Testis (tissue), 3 donors: ENCODE measurements around the gene GINS2. TPM values are rescaled to one million over a fixed set of nuclear protein-coding genes. Genes with fewer than 3 reads are reported as not detected.
A peak's percentile ranks its signal among the peaks of the same experiment; 100 is the strongest.

Experiments
- DNase-seq: peaks from one replicate; pipeline ENCODE4 v3.0.0-alpha.2; 2019
- H3K27ac ChIP-seq, 2 donors: fragments of 200-600 bp; sonication (generic); one replicate each; pipeline ENCODE4 v1.5.1; 2019
- H3K27me3 ChIP-seq: fragments of 200-600 bp; sonication (generic); one replicate; pipeline ENCODE4 v1.5.1; 2019
- H3K36me3 ChIP-seq: fragments of 200-600 bp; sonication (generic); one replicate; pipeline ENCODE4 v1.5.1; 2017; ENCODE audit warnings: low read depth; ENCODE audit errors: missing control alignments
- H3K4me1 ChIP-seq: fragments of 200-600 bp; sonication (generic); one replicate; pipeline ENCODE4 v1.5.1; 2019
- H3K4me3 ChIP-seq, 2 donors: fragments of 200-600 bp; sonication (generic); one replicate each; pipeline ENCODE4 v1.5.1; 2017 to 2019
- H3K9me3 ChIP-seq: fragments of 200-600 bp; sonication (generic); one replicate; pipeline ENCODE4 v1.5.1; 2017
- CTCF ChIP-seq, 3 experiments: fragments of 450-650 bp in 2 of 3; fragments of 200-600 bp in 1 of 3; sonication (generic) in 1 of 3; IDR thresholded peaks; one replicate each; pipeline ENCODE4 v1.5.1; 2016 to 2019; ENCODE audit warnings: antibody characterized with exemption in 3 of 3, mild to moderate bottlenecking in 2 of 3, moderate library complexity in 1 of 3
- POLR2A ChIP-seq: fragments of 450-650 bp; IDR thresholded peaks from one replicate; pipeline ENCODE4 v1.6.1; 2017; ENCODE audit warnings: antibody characterized with exemption, mild to moderate bottlenecking, moderate library complexity
- WGBS, 2 donors: methylation state at CpG; one replicate each; pipeline ENCODE4 v1.1.5; 2018; 5-methylcytosine and 5-hydroxymethylcytosine counted together
- intact Hi-C: fragments of 100-400 bp; cut with DNase I; formaldehyde crosslinking; loops from one replicate; pipeline ENCODE4 v1.15.1; 2023; ENCODE audit warnings: low total_unique reads
- polyA plus RNA-seq: library from polyadenylated mRNA; stranded (reverse); fragments of 350-450 nt; fragmentation: Illumina TruSeq; extraction: RNeasy Lipid Tissue Mini Kit (QIAGEN cat#74804); gene quantifications from one replicate; pipeline ENCODE4 v1.2.3, GENCODE V29; 2014; ENCODE audit warnings: low read depth, low replicate concordance; ENCODE audit not compliant: insufficient read depth
- total RNA-seq, 2 donors: library from RNA; depleted of rRNA; stranded (reverse); fragments of >200 nt; gene quantifications; one replicate each; pipeline ENCODE4 v1.2.3, GENCODE V29; 2016

Gene GINS2
- total and polyA plus RNA-seq, 3 donors from 2014 or later = 8.9 to 13.8 (median 11.8) TPM

GRCh38 chr16:85673529-85674417 lies 15.0 kb downstream of the GINS2 start:
- TF ChIP-seq CTCF (IDR thresholded peaks at IDR 0.05) (no peak), POLR2A (no peak)
- Histone ChIP-seq H3K27ac (peak overlapping the region; percentile 60 to 73), H3K36me3 (no peaks in the 10 kb centered on the region), H3K4me1 (peaks cover 21% of the 10 kb centered on the region), H3K9me3 (no peaks in the 10 kb centered on the region), H3K27me3 (no peaks in the 10 kb centered on the region), H3K4me3 (no peak overlapping the region)
- 38 to 57% methylated on average over 18 to 19 of the region's 19 CpGs for WGBS, 2 donors
- intact Hi-C loops = no loop called here
- peak; percentile 92 for DNase-seq

DNA sequence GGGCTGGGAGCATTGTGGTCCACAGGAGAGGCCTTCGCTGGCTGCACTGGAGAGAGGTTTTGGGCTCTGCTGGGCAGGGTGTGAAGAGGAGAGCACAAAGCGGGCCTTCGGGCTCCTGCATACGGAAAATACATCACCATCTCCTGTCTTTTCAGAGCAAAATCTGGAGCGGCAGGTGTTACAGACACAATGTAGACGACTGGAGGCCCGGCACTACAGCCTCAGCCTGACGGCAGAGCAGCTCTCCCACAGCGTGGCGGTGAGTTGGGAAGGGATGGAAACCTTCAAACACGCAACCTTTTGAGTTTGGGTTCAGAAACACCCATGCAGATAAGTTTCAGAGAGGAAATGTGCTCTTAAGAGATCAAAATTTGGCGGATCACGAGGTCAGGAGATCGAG lies 17.9 kb downstream of the GINS2 start:
- no peaks in the 10 kb centered on the region for H3K36me3 ChIP-seq
- intact Hi-C loops = no loop called here
- H3K9me3 ChIP-seq = no peaks in the 10 kb centered on the region
- no peaks in the 10 kb centered on the region for H3K27me3 ChIP-seq
- peaks cover 21% of the 10 kb centered on the region for H3K4me1 ChIP-seq
- H3K4me3 ChIP-seq = no peak overlapping the region
- no peak overlapping the region for H3K27ac ChIP-seq
- 94 to 95% methylated on average over 14 of the region's 14 CpGs for WGBS, 2 donors
- TF ChIP-seq POLR2A (no peak), CTCF (IDR thresholded peaks at IDR 0.05) (no peak)
- DNase-seq = no peak

DNA sequence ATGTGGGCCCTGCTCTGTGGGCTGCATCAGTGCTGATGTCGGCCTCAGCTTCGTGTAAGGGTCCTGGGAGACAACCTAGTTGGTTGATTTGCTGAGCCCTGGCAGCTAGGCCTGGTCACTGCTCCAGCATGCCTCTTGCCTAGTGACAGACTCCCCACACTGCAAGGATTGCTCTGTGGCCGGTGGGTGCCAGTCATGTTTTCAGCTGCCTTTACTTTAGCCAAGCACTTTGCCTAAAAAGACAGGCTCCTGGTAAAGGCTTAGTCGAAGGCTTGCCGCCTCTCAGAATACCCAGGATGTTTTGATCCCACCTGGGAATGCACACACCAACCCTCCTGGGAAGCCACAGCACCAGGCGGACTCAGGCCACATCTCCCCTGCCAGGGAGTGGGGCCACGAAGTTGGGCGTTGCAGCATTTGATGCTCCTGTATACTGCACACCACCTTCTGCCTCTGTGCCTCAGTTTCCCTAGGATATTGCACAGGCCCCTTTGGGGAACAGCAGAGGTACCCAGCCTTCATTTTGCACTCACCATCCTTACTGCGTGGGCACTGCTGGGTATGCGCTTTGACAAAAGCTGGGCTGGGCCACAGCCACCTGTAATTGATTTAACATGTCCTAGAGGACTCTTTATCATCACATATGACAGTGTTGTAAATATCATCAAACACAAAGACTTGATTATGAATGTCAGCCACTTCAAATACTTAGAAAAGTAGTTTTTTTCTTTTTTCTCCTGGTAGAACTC lies 19.9 kb downstream of the GINS2 start:
- no peak for DNase-seq
- H3K36me3 ChIP-seq = no peaks in the 10 kb centered on the region
- no peaks in the 10 kb centered on the region for H3K9me3 ChIP-seq
- WGBS, 2 donors = 93 to 98% methylated on average over 7 to 10 of the region's 10 CpGs
- H3K27ac ChIP-seq = no peak overlapping the region
- intact Hi-C loops = no loop called here
- H3K27me3 ChIP-seq = no peaks in the 10 kb centered on the region
- peaks cover 5% of the 10 kb centered on the region for H3K4me1 ChIP-seq
- no peak for TF ChIP-seq POLR2A
- TF ChIP-seq CTCF (IDR thresholded peaks at IDR 0.05) = no peak
- no peak overlapping the region for H3K4me3 ChIP-seq

DNA sequence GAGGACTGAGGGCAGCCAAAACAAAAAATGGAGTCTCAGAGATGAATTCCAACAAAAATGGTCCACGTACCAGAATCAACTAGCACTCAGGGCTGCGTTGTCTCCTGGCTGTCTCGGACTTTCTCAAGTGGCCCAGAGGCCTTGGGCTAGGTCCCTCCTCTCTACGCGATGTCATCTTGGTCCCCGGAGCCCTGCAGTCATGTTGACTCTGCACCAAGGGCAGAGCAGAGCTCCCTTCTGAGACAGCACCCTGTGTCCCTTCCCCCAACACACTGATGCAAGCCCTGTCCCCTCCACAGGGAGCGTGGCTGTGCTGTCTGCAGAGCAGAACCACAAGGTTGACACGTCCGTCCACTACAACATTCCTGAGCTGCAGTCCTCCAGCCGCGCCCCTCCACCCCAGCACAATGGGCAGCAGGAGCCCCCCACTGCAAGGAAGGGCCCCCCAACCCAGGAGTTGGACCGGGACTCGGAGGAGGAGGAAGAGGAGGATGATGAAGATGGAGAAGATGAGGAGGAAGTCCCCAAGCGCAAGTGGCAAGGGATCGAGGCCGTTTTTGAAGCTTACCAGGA lies 20.8 kb downstream of the GINS2 start:
- Histone ChIP-seq H3K27ac (no peak overlapping the region), H3K4me1 (no peaks in the 10 kb centered on the region), H3K27me3 (no peaks in the 10 kb centered on the region), H3K36me3 (no peaks in the 10 kb centered on the region), H3K9me3 (no peaks in the 10 kb centered on the region), H3K4me3 (no peak overlapping the region)
- 91 to 96% methylated on average over 16 of the region's 16 CpGs for WGBS, 2 donors
- no peak for DNase-seq
- TF ChIP-seq CTCF (IDR thresholded peaks at IDR 0.05) = no peak
- no peak for TF ChIP-seq POLR2A
- intact Hi-C loops = no loop called here
